Neuron (in vitro differentiated cells): ENCODE measurements around the gene DHX32.
"Not testable (repeated sequence)": the region's sequence is repeated elsewhere in the genome, so short reads cannot be mapped to it uniquely, and the experiment has no call there.

Experiments used
- H2AFZ ChIP-seq: one replicate; pipeline ENCODE4 v1.6.1; 2013; ENCODE audit warnings: low read depth, mild to moderate bottlenecking, inconsistent platforms, low read length, moderate library complexity
- H3K27me3 ChIP-seq: one replicate; pipeline ENCODE4 v1.6.1; 2013; ENCODE audit warnings: low read length; ENCODE audit not compliant: insufficient read depth
- H3K36me3 ChIP-seq: one replicate; pipeline ENCODE4 v1.6.1; 2013; ENCODE audit warnings: low read length; ENCODE audit not compliant: insufficient read depth
- H3K4me1 ChIP-seq: one replicate; pipeline ENCODE4 v1.6.1; 2013; ENCODE audit warnings: low read length; ENCODE audit not compliant: insufficient read depth
- H3K4me3 ChIP-seq: 2 replicates; pipeline ENCODE4 v1.5.1; 2013; ENCODE audit warnings: mild to moderate bottlenecking, low read length, moderate library complexity
- H3K9me3 ChIP-seq: one replicate; pipeline ENCODE4 v1.6.1; 2013; ENCODE audit warnings: low read length

Gene DHX32

GRCh38 chr10:125881192-125881591 is at the start of gene DHX32:
TSS of gene DHX32 (minus strand) at chr10:125881292. CDS start at chr10:125880824, 468 bp downstream.
- H3K9me3 ChIP-seq, result peaks cover 6% of the 10 kb centered on the region
- H3K27me3 ChIP-seq, result no peaks in the 10 kb centered on the region
- peaks cover 7% of the 10 kb centered on the region for H3K36me3 ChIP-seq
- no peak within 1 kb of the TSS for H2AFZ ChIP-seq
- H3K4me3 ChIP-seq, result peak within 1 kb of the TSS; percentile 49
- peaks cover 30% of the 10 kb centered on the region for H3K4me1 ChIP-seq

GRCh38 chr10:125929618-125930017 is 48.5 kb upstream of the DHX32 start:
- Histone ChIP-seq H3K27me3 (no peaks in the 10 kb centered on the region), H3K36me3 (no peaks in the 10 kb centered on the region), H3K4me1 (no peaks in the 10 kb centered on the region), H3K9me3 (no peaks in the 10 kb centered on the region), H3K4me3 (no peak overlapping the region), H2AFZ (no peak overlapping the region)

GRCh38 chr10:125928928-125929585 is 48.0 kb upstream of the DHX32 start:
- Histone ChIP-seq H3K4me3 (no peak overlapping the region), H3K27me3 (no peaks in the 10 kb centered on the region), H3K9me3 (no peaks in the 10 kb centered on the region), H2AFZ (no peak overlapping the region), H3K36me3 (no peaks in the 10 kb centered on the region), H3K4me1 (no peaks in the 10 kb centered on the region)

GRCh38 chr10:125927265-125927664 is 46.2 kb upstream of the DHX32 start:
- not testable (repeated sequence) for H3K36me3 ChIP-seq, H3K9me3 ChIP-seq, H3K4me1 ChIP-seq, H3K27me3 ChIP-seq, H3K4me3 ChIP-seq, H2AFZ ChIP-seq

GRCh38 chr10:125926247-125926646 is 45.2 kb upstream of the DHX32 start:
- Histone ChIP-seq H3K4me3 (no peak overlapping the region), H3K4me1 (no peaks in the 10 kb centered on the region), H3K27me3 (no peaks in the 10 kb centered on the region), H3K36me3 (no peaks in the 10 kb centered on the region), H2AFZ (no peak overlapping the region), H3K9me3 (no peaks in the 10 kb centered on the region)

GRCh38 chr10:125925262-125925834 is 44.3 kb upstream of the DHX32 start:
- H3K4me3 ChIP-seq, result no peak overlapping the region
- no peaks in the 10 kb centered on the region for H3K27me3 ChIP-seq
- H2AFZ ChIP-seq, result no peak overlapping the region
- H3K4me1 ChIP-seq, result no peaks in the 10 kb centered on the region
- no peaks in the 10 kb centered on the region for H3K9me3 ChIP-seq
- no peaks in the 10 kb centered on the region for H3K36me3 ChIP-seq

GRCh38 chr10:125921643-125922306 is 40.7 kb upstream of the DHX32 start:
- H2AFZ ChIP-seq, H3K4me1 ChIP-seq, H3K27me3 ChIP-seq, H3K36me3 ChIP-seq, H3K4me3 ChIP-seq, H3K9me3 ChIP-seq: not testable (repeated sequence)

- not testable (repeated sequence) for H3K9me3 ChIP-seq, H3K36me3 ChIP-seq, H3K4me1 ChIP-seq, H2AFZ ChIP-seq, H3K27me3 ChIP-seq, H3K4me3 ChIP-seq
Measured at GRCh38 chr10:125917704-125918361, 36.7 kb upstream of the DHX32 start.

GRCh38 chr10:125916977-125917376 is 35.9 kb upstream of the DHX32 start:
- Histone ChIP-seq H3K4me1 (no peaks in the 10 kb centered on the region), H3K4me3 (no peak overlapping the region), H2AFZ (no peak overlapping the region), H3K36me3 (no peaks in the 10 kb centered on the region), H3K9me3 (no peaks in the 10 kb centered on the region), H3K27me3 (no peaks in the 10 kb centered on the region)

GRCh38 chr10:125913277-125913676 is 32.2 kb upstream of the DHX32 start:
- H3K4me1 ChIP-seq, H3K36me3 ChIP-seq, H3K9me3 ChIP-seq, H3K27me3 ChIP-seq, H3K4me3 ChIP-seq, H2AFZ ChIP-seq: not testable (repeated sequence)

GRCh38 chr10:125911990-125912389 is 30.9 kb upstream of the DHX32 start:
- Histone ChIP-seq H2AFZ (no peak overlapping the region), H3K27me3 (no peaks in the 10 kb centered on the region), H3K9me3 (no peaks in the 10 kb centered on the region), H3K4me1 (no peaks in the 10 kb centered on the region), H3K36me3 (no peaks in the 10 kb centered on the region), H3K4me3 (no peak overlapping the region)

GRCh38 chr10:125911145-125911544 is 30.1 kb upstream of the DHX32 start:
- Histone ChIP-seq H3K4me1 (no peaks in the 10 kb centered on the region), H3K9me3 (no peaks in the 10 kb centered on the region), H3K4me3 (no peak overlapping the region), H2AFZ (no peak overlapping the region), H3K27me3 (no peaks in the 10 kb centered on the region), H3K36me3 (no peaks in the 10 kb centered on the region)

- not testable (repeated sequence) for H3K27me3 ChIP-seq, H3K9me3 ChIP-seq, H3K36me3 ChIP-seq, H3K4me3 ChIP-seq, H2AFZ ChIP-seq, H3K4me1 ChIP-seq
Measured at GRCh38 chr10:125909491-125909890, 28.4 kb upstream of the DHX32 start.
